Stimulated activated naive B cell treated with anti-CD40 and anti-IgM and Interleukin-4, amounts not matched to agents 10 μg/mL and 1 μg/mL and 100 μg/mL, for 72 hours (primary cell): ENCODE data around the gene GPR32.
"Not testable (repeated sequence)": the region's sequence is repeated elsewhere in the genome, so short reads cannot be mapped to it uniquely, and the experiment has no call there.

Source experiments
- ATAC-seq, 2 donors: fragments of 150-1000 bp; cut with Tn5 transposase; replicated peaks; 2 replicates each; pipeline ENCODE4 v1.10.0; 2021; ENCODE audit warnings: moderate library complexity in 1 of 2
- DNase-seq: peaks from one replicate; pipeline ENCODE4 v3.0.0; 2021
- H3K27ac Mint-ChIP-seq: one replicate; pipeline ENCODE4 v1.8.0; 2022; ENCODE audit warnings: mild to moderate bottlenecking, mixed read lengths
- H3K27me3 Mint-ChIP-seq, 2 donors: one replicate each; pipeline ENCODE4 v1.8.0; 2022; ENCODE audit warnings: mixed read lengths in 2 of 2
- H3K36me3 Mint-ChIP-seq, 2 donors: one replicate each; pipeline ENCODE4 v1.8.0; 2022; ENCODE audit warnings: mixed read lengths in 2 of 2, mild to moderate bottlenecking in 1 of 2
- H3K4me1 Mint-ChIP-seq, 2 donors: one replicate each; pipeline ENCODE4 v1.8.0; 2022; ENCODE audit warnings: mixed read lengths in 2 of 2, mild to moderate bottlenecking in 1 of 2
- H3K4me3 Mint-ChIP-seq, 2 donors: one replicate each; pipeline ENCODE4 v1.8.0; 2022; ENCODE audit warnings: mild to moderate bottlenecking in 2 of 2, mixed read lengths in 2 of 2, moderate library complexity in 1 of 2
- H3K9me3 Mint-ChIP-seq, 2 donors: one replicate each; pipeline ENCODE4 v1.8.0; 2022; ENCODE audit warnings: mixed read lengths in 2 of 2, mild to moderate bottlenecking in 1 of 2

GPR32 gene

DNA sequence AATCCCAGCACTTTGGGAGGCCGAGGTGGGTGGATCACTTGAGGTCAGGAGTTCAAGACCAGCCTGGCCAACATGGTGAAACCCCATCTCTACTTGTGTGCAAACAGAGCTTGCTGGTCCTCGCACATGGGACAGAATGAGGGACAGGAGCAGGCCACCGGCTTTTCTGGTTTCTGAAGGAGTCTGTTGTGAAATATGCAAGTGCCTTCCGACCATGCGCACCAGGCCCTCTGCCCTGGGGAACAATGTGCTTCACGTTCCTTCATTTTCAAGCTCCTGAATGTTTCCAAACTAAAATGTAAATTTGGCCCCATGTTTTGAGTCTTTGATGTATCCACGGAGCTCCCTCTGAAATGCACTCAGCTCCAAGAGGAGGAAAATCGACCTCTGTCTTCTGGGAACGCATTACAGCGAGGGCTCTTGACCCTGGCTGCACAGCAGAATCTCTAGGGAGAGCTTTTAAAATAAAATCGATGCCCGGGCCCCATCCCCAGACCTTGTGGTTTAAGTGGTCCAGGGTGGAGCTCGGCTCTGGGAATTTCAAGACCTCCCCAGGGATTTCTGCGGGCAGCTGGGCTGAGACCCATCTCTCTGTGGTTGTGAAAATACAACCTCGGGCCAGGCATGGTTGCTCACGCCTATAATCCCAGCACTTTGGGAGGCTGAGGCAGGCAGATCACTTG is 10.6 kb downstream of the GPR32 start:
- Mint-ChIP-seq H3K4me1 (peaks cover 3 to 14% of the 10 kb centered on the region in 2 donors), H3K27ac (no peak overlapping the region), H3K27me3 (peaks cover 62 to 71% of the 10 kb centered on the region in 2 donors), H3K4me3 (no peak overlapping the region), H3K36me3 (no peaks in the 10 kb centered on the region), H3K9me3 (no peaks in the 10 kb centered on the region)
- ATAC-seq (no peak), DNase-seq (no peak)

DNA sequence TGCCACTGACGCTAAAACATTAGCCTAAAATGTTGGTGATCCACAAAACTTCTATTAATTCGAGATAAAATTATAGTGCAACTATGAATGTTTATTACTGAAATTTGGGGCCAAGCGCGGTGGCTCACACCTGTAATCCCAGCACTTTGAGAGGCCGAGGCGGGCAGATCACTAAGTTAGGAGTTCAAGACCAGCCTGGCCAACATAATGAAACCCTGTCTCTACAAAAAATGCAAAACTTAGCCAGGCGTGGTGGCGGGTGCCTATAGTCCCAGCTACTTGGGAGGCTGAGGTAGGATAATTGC is 13.5 kb downstream of the GPR32 start:
- peaks cover 44 to 56% of the 10 kb centered on the region in 2 donors for H3K27me3 Mint-ChIP-seq
- not testable (repeated sequence) for H3K36me3 Mint-ChIP-seq, H3K27ac Mint-ChIP-seq, H3K9me3 Mint-ChIP-seq, DNase-seq, ATAC-seq, H3K4me1 Mint-ChIP-seq, H3K4me3 Mint-ChIP-seq

DNA sequence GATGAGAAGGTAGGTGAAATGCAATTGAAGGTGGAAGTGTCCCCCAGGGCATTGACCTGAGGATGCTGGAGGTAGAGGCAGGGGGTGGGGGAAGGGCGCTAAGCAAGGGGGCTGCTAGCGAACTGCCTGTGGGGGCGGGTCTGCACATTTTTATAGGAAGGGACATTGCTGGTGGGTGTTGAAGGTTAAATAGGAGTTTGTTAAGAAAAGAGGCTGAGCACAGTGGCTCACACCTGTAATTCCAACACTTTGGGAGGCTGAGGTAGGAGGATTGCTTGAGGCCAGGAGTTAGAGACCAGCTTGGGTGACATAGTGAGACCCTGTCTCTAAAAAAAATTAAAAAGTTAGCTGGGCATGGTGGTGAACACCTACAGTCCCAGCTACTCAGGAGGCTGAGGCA is 14.4 kb downstream of the GPR32 start:
- Mint-ChIP-seq H3K4me3 (no peak overlapping the region), H3K36me3 (no peaks in the 10 kb centered on the region), H3K27ac (no peak overlapping the region), H3K27me3 (peaks cover 34 to 47% of the 10 kb centered on the region in 2 donors), H3K9me3 (no peaks in the 10 kb centered on the region), H3K4me1 (peaks cover 3 to 6% of the 10 kb centered on the region in 2 donors)
- ATAC-seq (no peak), DNase-seq (no peak)

DNA sequence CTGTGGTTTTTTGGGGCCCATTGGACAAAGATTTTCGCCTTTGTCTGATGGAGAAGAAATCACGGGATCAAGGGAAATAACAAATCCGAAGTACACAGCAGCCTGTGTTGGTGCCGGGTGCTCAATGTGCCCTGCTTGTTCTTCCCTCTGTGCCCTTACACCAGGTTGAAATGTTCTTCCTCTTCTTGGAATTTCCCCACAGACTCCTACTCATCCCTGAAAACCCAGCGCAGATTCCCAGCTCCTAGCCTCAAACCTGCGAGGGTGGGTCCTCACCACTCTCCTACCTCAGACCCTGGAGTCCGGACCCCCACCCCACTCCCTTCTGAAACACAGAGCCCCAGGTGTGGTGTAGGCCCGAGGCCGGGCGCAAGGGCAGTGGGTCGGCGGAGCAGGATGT is 15.1 kb downstream of the GPR32 start:
- Mint-ChIP-seq H3K9me3 (no peaks in the 10 kb centered on the region), H3K4me3 (no peak overlapping the region), H3K36me3 (no peaks in the 10 kb centered on the region), H3K4me1 (peaks cover 3 to 6% of the 10 kb centered on the region in 2 donors), H3K27ac (no peak overlapping the region), H3K27me3 (peaks cover 28 to 41% of the 10 kb centered on the region in 2 donors)
- DNase-seq: no peak
- no peak for ATAC-seq

DNA sequence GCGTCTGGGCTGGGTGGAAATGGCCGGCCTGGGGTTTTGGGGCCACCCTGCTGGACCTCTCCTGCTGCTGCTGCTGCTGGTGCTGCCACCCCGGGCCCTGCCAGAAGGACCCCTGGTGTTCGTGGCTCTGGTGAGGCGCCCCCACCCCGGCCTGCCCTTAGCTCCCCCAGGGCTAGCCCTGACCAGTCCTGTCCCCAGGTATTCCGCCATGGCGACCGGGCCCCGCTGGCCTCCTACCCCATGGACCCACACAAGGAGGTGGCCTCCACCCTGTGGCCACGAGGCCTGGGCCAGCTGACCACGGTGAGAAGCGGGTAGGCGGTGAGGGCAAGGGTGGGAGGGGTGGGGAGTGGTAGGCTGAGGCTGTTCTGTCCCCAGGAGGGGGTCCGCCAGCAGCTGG is 20.1 kb downstream of the GPR32 start, which contains the start of gene ACP4:
ACP4 (plus strand) TSS at position 20 of the 400 bp plus-strand sequence; CDS start at position 20, 0 bp downstream.
- ATAC-seq (no peak), DNase-seq (no peak)
- peak within 1 kb of the TSS; percentile 75 for H3K27ac Mint-ChIP-seq
- H3K4me3 Mint-ChIP-seq: no peak within 1 kb of the TSS
- H3K4me1 Mint-ChIP-seq: peaks cover 7 to 11% of the 10 kb centered on the region in 2 donors
- H3K9me3 Mint-ChIP-seq: no peaks in the 10 kb centered on the region
- peaks cover 0 to 3% of the 10 kb centered on the region in 2 donors for H3K36me3 Mint-ChIP-seq
- H3K27me3 Mint-ChIP-seq: peaks cover 0 to 9% of the 10 kb centered on the region in 2 donors

DNA sequence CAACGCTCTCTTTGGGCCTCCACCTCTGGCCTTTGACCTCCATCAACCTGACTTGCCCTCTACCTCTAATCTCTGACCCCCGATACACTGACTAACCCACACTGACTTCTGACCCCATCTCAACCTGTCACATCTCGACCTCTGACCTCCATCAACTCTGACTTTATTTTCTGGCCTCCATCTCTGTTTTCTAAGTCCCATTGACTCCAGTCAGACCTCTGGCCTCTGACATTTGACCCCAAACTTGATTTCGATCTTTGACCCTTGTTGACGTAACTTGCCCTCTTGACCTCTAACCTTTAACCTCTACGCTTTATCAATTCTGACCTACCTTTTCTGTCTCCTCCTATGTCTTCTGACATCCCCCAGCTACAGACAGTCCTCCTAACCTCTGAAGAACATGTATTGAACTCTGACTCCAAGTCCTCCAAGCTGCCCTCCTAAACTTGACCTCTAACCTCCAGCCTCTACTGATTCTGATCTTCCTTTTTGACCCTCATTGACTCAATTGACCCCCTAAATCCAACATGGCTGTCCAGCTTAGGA is 20.7 kb downstream of the GPR32 start:
- peaks cover 0 to 4% of the 10 kb centered on the region in 2 donors for H3K27me3 Mint-ChIP-seq
- H3K27ac Mint-ChIP-seq: no peak overlapping the region
- DNase-seq: no peak
- peaks cover 8 to 11% of the 10 kb centered on the region in 2 donors for H3K4me1 Mint-ChIP-seq
- no peak overlapping the region for H3K4me3 Mint-ChIP-seq
- ATAC-seq: no peak
- H3K36me3 Mint-ChIP-seq: peaks cover 3 to 4% of the 10 kb centered on the region in 2 donors
- H3K9me3 Mint-ChIP-seq: no peaks in the 10 kb centered on the region

DNA sequence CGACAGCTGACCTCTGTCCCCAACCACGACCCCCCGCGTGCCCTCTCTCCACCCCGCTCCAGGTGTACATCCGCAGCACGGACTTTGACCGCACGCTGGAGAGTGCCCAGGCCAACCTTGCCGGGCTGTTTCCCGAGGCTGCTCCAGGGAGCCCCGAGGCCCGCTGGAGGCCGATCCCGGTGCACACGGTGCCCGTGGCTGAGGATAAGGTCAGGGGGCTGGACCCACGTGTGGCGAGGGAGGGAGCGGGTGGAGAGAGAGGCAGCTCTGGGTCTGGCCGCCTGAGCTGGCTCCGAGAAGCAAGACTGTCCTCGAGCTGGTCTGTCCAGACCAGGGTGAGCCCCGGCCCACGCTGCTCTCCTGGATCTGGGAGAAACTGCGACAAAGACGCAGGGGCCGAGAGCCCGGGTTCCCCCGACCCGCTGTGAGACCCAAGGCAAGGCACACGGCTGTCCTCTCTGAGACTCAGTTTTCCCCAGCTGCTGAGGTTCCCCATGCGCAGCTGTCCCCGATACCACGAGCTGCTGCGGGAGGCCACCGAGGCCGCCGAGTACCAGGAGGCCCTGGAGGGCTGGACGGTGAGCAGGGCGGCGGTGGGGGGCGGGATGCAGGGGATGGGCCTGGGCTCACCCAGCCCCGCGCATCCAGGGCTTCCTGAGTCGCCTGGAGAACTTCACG is 21.5 kb downstream of the GPR32 start:
- Mint-ChIP-seq H3K27me3 (no peaks in the 10 kb centered on the region), H3K36me3 (peaks cover 3 to 4% of the 10 kb centered on the region in 2 donors), H3K4me1 (peaks cover 8 to 12% of the 10 kb centered on the region in 2 donors), H3K27ac (no peak overlapping the region), H3K9me3 (no peaks in the 10 kb centered on the region), H3K4me3 (no peak overlapping the region)
- DNase-seq (no peak), ATAC-seq (no peak)

DNA sequence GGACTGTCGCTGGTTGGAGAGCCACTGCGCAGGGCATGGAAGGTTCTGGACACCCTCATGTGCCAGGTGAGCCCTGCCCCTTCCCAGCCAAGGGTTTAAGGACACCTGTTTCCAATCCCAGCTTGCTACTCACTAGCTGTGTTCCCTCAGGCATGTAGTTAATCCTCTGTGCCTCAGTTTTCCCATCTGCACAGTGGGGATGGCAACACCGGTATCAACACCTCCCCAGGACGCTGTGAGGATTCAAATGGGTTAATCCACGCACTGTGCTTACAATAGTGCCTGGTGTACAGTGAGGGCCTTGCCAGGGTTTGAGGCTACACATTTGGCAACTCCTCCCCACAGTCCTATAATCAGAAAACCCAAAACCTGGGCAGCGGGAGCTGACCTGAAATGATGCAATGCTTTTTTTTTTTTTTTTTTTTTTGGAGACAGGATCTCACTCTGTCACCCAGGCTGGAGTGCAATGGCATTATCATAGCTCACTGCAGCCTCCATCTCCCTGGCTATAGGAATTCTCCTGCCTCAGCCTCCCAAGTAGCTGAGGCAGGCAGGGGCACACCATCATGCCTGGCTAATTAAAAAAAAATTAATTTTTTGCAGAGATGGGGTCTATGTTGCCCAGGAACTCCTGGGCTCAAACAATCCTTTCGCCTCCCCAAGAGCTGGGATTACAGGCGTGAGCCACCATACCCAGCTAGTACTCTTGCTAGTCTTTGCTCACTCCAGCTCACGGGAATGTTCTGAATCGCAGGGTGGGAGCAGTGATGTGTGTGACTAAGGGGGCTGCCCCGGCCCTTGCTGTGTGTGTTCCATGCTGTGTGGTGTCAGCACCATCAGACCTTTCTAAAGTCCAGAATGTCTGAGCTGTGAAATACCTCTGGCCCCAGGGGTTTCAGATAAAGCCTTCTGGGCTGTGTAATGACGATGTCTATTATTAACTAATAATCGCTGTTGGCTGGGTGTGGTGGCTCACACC is 22.3 kb downstream of the GPR32 start:
- no peaks in the 10 kb centered on the region for H3K27me3 Mint-ChIP-seq
- ATAC-seq (peak in 1 of 2 donors; percentile 4), DNase-seq (no peak)
- H3K36me3 Mint-ChIP-seq: peaks cover 11 to 12% of the 10 kb centered on the region in 2 donors
- no peaks in the 10 kb centered on the region for H3K9me3 Mint-ChIP-seq
- no peak overlapping the region for H3K4me3 Mint-ChIP-seq
- no peak overlapping the region for H3K27ac Mint-ChIP-seq
- H3K4me1 Mint-ChIP-seq: peaks cover 8 to 14% of the 10 kb centered on the region in 2 donors

DNA sequence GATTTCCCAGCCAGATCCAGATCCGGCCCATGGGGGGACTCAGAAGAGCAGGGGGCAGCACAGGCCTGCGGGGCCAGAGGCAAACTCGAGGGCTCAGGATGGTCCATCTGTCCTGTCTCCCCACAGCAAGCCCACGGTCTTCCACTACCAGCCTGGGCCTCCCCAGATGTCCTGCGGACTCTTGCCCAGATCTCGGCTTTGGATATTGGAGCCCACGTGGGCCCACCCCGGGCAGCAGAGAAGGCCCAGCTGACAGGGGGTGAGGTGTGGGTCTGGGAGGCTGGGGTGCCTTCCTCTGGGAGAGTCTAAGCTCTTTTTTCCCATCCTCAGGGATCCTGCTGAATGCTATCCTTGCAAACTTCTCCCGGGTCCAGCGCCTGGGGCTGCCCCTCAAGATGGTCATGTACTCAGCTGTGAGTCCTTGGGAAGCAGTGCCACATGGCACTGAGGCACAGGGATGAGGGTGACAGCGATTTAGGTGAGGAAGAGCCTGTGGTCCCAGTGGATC is 23.3 kb downstream of the GPR32 start:
- Mint-ChIP-seq H3K36me3 (peaks cover 19 to 21% of the 10 kb centered on the region in 2 donors), H3K27me3 (no peaks in the 10 kb centered on the region), H3K27ac (peak overlapping the region; percentile 59), H3K9me3 (no peaks in the 10 kb centered on the region), H3K4me1 (peaks cover 14% of the 10 kb centered on the region in 2 donors), H3K4me3 (no peak overlapping the region)
- DNase-seq: no peak
- no peak for ATAC-seq

DNA sequence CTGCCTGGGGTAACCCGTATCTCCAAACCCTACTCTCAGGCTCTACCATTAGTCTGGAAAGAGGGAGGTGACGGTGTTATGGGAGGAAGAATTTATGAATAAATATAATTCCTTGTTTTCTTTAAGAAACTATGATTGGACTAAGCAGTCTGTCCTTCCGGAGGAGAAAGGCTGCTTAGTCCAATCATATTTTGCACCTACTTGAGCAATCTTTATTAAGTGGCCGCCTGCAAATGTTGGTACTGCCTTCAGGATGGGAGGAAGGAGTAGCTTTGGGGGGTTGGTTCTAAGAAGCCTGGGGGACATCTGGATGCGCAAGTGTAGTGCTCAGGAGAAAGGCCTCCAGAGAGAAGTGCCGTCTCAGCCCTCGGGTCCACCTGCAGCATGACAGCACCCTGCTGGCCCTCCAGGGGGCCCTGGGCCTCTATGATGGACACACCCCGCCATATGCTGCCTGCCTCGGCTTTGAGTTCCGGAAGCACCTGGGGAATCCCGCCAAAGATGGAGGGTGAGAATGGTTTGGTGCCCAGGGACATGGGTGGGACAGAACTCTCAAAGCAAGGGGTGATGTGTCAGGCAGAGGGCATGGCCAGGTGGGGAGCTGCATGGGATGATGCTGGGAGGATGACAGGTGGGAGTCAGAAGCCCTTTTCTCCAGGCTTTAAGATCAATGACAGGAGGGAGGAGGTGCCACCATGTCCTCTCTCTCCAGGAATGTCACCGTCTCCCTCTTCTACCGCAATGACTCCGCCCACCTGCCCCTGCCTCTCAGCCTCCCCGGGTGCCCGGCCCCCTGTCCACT is 24.0 kb downstream of the GPR32 start:
- peak overlapping the region; percentile 70 for H3K27ac Mint-ChIP-seq
- H3K4me1 Mint-ChIP-seq: peaks cover 15 to 16% of the 10 kb centered on the region in 2 donors
- H3K27me3 Mint-ChIP-seq: no peaks in the 10 kb centered on the region
- peaks cover 19 to 23% of the 10 kb centered on the region in 2 donors for H3K36me3 Mint-ChIP-seq
- DNase-seq (peak; percentile 26), ATAC-seq (peak; percentile 41 to 50)
- no peaks in the 10 kb centered on the region for H3K9me3 Mint-ChIP-seq
- peak overlapping the region; percentile 34 to 56 for H3K4me3 Mint-ChIP-seq

DNA sequence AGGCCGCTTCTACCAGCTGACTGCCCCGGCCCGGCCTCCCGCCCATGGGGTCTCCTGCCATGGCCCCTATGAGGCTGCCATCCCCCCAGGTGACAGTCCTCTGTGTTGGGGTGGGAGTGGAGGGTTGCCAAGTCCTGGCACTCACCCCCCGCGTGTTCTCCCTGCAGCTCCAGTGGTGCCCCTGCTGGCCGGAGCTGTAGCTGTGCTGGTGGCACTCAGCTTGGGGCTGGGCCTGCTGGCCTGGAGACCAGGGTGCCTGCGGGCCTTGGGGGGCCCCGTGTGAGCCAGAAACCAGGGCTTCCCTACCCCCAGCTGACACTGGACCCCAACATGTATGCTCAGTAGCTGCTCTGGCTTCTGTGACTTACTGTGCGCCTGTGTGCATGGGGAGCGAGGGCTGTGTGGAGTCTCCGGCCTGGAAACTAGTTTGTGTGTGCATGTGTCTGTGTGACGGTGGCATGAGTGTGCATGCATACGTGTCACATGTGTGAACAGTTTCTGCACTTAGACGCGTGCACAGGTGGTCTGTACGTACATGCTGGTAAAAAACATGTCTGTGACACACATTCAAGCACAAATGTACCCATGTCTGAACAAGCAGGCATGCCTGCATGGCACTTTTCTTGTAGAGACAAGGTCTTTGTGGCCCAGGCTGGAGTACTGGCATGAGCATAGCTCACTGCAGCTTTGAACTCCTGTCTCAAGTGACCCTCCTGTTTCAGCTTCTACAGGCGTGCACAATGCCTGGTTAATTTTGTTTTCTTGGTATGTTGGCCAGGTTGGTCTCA is 24.8 kb downstream of the GPR32 start:
- peak overlapping the region in 1 of 2 donors; percentile 17 for H3K4me3 Mint-ChIP-seq
- H3K36me3 Mint-ChIP-seq: peaks cover 19 to 28% of the 10 kb centered on the region in 2 donors
- DNase-seq: no peak
- peaks cover 15 to 19% of the 10 kb centered on the region in 2 donors for H3K4me1 Mint-ChIP-seq
- peak; percentile 24 for ATAC-seq
- peak overlapping the region; percentile 70 for H3K27ac Mint-ChIP-seq
- no peaks in the 10 kb centered on the region for H3K27me3 Mint-ChIP-seq
- H3K9me3 Mint-ChIP-seq: no peaks in the 10 kb centered on the region

DNA sequence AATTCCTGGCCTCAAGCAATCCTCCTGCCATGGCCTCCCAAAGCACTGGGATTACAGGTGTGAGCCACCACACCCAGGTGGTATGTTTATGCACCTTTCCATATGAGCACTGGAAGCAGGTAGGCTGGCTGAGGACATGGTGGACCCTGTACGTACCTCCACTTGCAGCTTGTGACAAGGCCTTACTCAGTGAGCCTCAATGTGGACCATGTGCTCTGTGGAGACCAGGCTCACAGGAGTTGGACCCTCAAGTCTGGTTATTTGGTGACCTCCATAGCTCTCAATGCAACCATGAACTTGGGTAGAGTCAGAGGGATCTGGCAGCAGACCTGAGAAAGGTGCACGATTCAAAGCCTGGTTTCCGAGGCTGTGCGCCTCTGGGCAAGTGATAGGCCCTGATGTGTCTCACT is 25.4 kb downstream of the GPR32 start:
- DNase-seq (no peak), ATAC-seq (no peak)
- Mint-ChIP-seq H3K36me3 (peaks cover 19 to 32% of the 10 kb centered on the region in 2 donors), H3K4me3 (no peak overlapping the region), H3K27ac (peak overlapping the region; percentile 69), H3K4me1 (peaks cover 18 to 19% of the 10 kb centered on the region in 2 donors), H3K9me3 (no peaks in the 10 kb centered on the region), H3K27me3 (no peaks in the 10 kb centered on the region)
